Lung (tissue), 12 donors: ENCODE data around the gene MRPS30. TPM values are rescaled to one million over a fixed set of nuclear protein-coding genes. Genes with fewer than 3 reads are reported as not detected.

Experiments
- ATAC-seq: fragments of 200-7000 bp; cut with Tn5 transposase; one replicate; pipeline ENCODE4 v1.9.1; 2020; ENCODE audit warnings: moderate number of reproducible peaks; ENCODE audit not compliant: insufficient read depth, low FRiP score
- DNase-seq, 3 donors: peaks; one replicate each; pipeline ENCODE4 v3.0.0-alpha.2; 2013 to 2017
- H3K27ac ChIP-seq, 2 donors: one replicate each; pipeline ENCODE4 v1.5.1; 2013; ENCODE audit warnings: mild to moderate bottlenecking in 2 of 2, moderate library complexity in 2 of 2, control low read depth in 1 of 2, inconsistent platforms in 1 of 2, low read depth in 1 of 2, low read length in 1 of 2
- H3K27me3 ChIP-seq, 3 donors: one replicate each; pipeline ENCODE4 v1.5.1; 2013; ENCODE audit warnings: low read length in 2 of 3; ENCODE audit not compliant: control insufficient read depth in 3 of 3, insufficient read depth in 3 of 3
- H3K36me3 ChIP-seq, 4 donors: one replicate each; pipeline ENCODE4 v1.5.1; 2013; ENCODE audit warnings: low read length in 4 of 4, mild to moderate bottlenecking in 1 of 4, moderate library complexity in 1 of 4; ENCODE audit not compliant: control insufficient read depth in 4 of 4, insufficient read depth in 4 of 4
- H3K4me1 ChIP-seq, 5 donors: one replicate each; pipeline ENCODE4 v1.5.1; 2013; ENCODE audit warnings: low read length in 5 of 5, mild to moderate bottlenecking in 2 of 5, moderate library complexity in 1 of 5; ENCODE audit not compliant: control insufficient read depth in 5 of 5, insufficient read depth in 5 of 5
- H3K4me3 ChIP-seq: one replicate; pipeline ENCODE4 v1.5.1; 2013; ENCODE audit warnings: mild to moderate bottlenecking, control low read depth, moderate library complexity
- H3K9ac ChIP-seq, 2 donors: one replicate each; pipeline ENCODE4 v1.5.1; 2013; ENCODE audit warnings: low read length in 2 of 2, control low read depth in 1 of 2; ENCODE audit not compliant: insufficient read depth in 1 of 2
- H3K9me3 ChIP-seq, 4 donors: one replicate each; pipeline ENCODE4 v1.5.1; 2013; ENCODE audit warnings: low read length in 3 of 4, mild to moderate bottlenecking in 1 of 4, moderate library complexity in 1 of 4; ENCODE audit not compliant: control insufficient read depth in 4 of 4, insufficient read depth in 3 of 4
- CTCF ChIP-seq: IDR thresholded peaks from 2 replicates; pipeline ENCODE4 v1.5.1; 2012; ENCODE audit warnings: mild to moderate bottlenecking; ENCODE audit errors: control extremely low read depth, extremely low read depth
- WGBS, 2 donors: extraction: QIAGEN DNeasy Blood & Tissue Kit; methylation state at CpG; one replicate each; pipeline ENCODE4 v1.1.7; 2013; 5-methylcytosine and 5-hydroxymethylcytosine counted together
- polyA plus RNA-seq, 2 donors: library from polyadenylated mRNA; stranded (reverse); fragments of 200-250 nt; gene quantifications; one replicate each; pipeline ENCODE4 v1.2.1, GENCODE V29; 2013
- total RNA-seq, 2 donors: library from RNA; depleted of rRNA in 1 of 2; stranded (reverse); fragments of >200 nt in 1 of 2; gene quantifications; one replicate each; pipeline ENCODE4 v1.2.1, GENCODE V29; 2014 to 2021
- donor health status: control.
- donor health status: control.
- donor health status: Bipolar disorder and iron deficiency.
- donor health status: healthy.
- donor health status: DM: yes; HTN: yes; CAD: no.

Gene MRPS30
- total and polyA plus RNA-seq, 4 donors, result 20.3 to 92.9 (median 26.7) TPM

- H3K36me3 ChIP-seq, result no peaks in the 10 kb centered on the region
- H3K27ac ChIP-seq, result no peak overlapping the region
- 92 to 93% methylated on average over 1 of the region's 1 CpG for WGBS, 2 donors
- no peaks in the 10 kb centered on the region for H3K27me3 ChIP-seq
- no peak for TF ChIP-seq CTCF
- no peak for ATAC-seq
- H3K4me3 ChIP-seq, result no peak overlapping the region
- no peaks in the 10 kb centered on the region for H3K4me1 ChIP-seq
- no peak overlapping the region for H3K9ac ChIP-seq
- DNase-seq, result no peak
- no peaks in the 10 kb centered on the region for H3K9me3 ChIP-seq
Measured at GRCh38 chr5:44844744-44845143, 36.0 kb downstream of the MRPS30 start.

GRCh38 chr5:44845777-44846176 lies 37.0 kb downstream of the MRPS30 start:
- Histone ChIP-seq H3K4me1 (no peaks in the 10 kb centered on the region), H3K27ac (no peak overlapping the region), H3K36me3 (no peaks in the 10 kb centered on the region), H3K9ac (no peak overlapping the region), H3K27me3 (no peaks in the 10 kb centered on the region), H3K9me3 (no peaks in the 10 kb centered on the region), H3K4me3 (no peak overlapping the region)
- no peak for ATAC-seq
- DNase-seq, result no peak
- TF ChIP-seq CTCF, result no peak
- WGBS, 2 donors, result 75 to 83% methylated on average over 4 of the region's 4 CpGs

GRCh38 chr5:44847206-44847852 lies 38.6 kb downstream of the MRPS30 start:
- ATAC-seq (no peak), DNase-seq (no peak)
- Histone ChIP-seq H3K4me1 (no peaks in the 10 kb centered on the region), H3K27ac (no peak overlapping the region), H3K36me3 (no peaks in the 10 kb centered on the region), H3K9me3 (no peaks in the 10 kb centered on the region), H3K4me3 (no peak overlapping the region), H3K27me3 (no peaks in the 10 kb centered on the region), H3K9ac (no peak overlapping the region)
- no peak for TF ChIP-seq CTCF
- 89 to 94% methylated on average over 5 of the region's 5 CpGs for WGBS, 2 donors

- DNase-seq, result no peak
- TF ChIP-seq CTCF, result no peak
- H3K27ac ChIP-seq, result no peak overlapping the region
- 93% methylated on average over 3 of the region's 3 CpGs for WGBS, 2 donors
- H3K4me1 ChIP-seq, result peaks cover 0 to 5% (median 0%) of the 10 kb centered on the region in 5 donors
- H3K27me3 ChIP-seq, result no peaks in the 10 kb centered on the region
- no peaks in the 10 kb centered on the region for H3K9me3 ChIP-seq
- no peak overlapping the region for H3K4me3 ChIP-seq
- no peaks in the 10 kb centered on the region for H3K36me3 ChIP-seq
- ATAC-seq, result no peak
- no peak overlapping the region for H3K9ac ChIP-seq
Measured at GRCh38 chr5:44860267-44860666, 51.5 kb downstream of the MRPS30 start.
